Inferior parietal cortex (tissue), 1 donor: ENCODE results near the gene ENPP7.

Source experiments
- DNase-seq: peaks from one replicate; pipeline ENCODE4 v3.0.0-alpha.2; 2016; ENCODE audit errors: extremely low spot score

Gene ENPP7

DNA sequence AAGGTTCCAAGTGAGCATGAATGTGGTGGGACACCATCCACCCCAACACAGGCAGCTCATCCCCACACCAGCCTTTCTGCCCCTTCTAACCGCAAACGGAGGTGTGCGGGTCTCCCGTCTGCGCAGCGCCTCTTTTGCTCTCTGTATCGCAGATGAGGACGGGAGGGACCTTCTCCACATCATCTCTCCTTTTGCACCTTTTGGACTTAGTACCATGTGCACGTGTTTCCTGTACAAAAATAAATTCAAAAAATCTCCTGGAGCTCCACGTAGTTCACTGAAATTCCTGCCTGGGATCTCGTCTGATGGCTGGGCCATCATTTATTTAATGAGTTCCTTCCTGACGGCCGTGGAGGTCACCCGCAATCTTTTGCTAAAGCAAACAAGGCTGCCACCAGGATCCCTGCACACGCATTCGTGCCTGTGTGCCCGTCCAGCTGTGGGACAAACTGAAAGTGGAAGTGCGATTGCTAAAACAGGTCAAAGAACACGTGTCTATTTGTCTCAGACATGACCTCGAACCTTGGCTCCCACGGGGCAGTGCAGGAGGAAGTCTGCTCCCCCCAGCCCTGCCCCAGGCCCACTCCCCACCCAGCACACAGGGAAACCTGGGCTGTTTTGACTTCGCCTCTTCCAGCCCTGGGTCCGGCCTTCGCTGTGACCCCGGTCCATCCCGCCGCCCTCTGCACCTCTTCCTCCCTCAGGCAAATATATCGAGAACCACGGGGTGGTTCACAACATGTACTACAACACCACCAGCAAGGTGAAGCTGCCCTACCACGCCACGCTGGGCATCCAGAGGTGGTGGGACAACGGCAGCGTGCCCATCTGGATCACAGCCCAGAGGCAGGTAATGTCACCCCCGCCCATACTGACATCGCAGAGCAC, 2.3 kb downstream of the ENPP7 start:
- no peak for DNase-seq

DNA sequence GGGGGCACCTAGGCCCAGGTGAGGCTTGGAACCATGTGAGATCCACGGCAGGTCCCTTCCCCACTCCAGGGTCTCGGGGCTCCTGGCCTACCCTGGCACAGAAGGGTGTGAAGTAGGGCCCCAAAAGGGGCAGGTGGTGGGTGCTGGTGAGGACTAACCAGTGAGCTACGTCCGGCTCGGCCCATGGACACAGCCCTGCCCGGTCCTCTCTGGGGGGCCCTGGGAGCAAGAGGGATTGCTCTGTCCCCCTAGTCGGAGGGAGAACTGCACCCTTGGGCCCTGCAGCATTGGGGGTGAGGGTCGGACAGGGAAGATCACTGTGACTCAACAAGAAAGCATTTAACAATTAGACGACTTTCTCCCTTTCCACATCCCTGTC, 2.9 kb downstream of the ENPP7 start:
- DNase-seq: no peak

DNA sequence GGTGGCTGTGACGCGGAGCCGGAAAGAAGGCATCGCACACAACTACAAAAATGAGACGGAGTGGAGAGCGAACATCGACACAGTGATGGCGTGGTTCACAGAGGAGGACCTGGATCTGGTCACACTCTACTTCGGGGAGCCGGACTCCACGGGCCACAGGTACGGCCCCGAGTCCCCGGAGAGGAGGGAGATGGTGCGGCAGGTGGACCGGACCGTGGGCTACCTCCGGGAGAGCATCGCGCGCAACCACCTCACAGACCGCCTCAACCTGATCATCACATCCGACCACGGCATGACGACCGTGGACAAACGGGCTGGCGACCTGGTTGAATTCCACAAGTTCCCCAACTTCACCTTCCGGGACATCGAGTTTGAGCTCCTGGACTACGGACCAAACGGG, 4.4 kb downstream of the ENPP7 start:
- DNase-seq: no peak

DNA sequence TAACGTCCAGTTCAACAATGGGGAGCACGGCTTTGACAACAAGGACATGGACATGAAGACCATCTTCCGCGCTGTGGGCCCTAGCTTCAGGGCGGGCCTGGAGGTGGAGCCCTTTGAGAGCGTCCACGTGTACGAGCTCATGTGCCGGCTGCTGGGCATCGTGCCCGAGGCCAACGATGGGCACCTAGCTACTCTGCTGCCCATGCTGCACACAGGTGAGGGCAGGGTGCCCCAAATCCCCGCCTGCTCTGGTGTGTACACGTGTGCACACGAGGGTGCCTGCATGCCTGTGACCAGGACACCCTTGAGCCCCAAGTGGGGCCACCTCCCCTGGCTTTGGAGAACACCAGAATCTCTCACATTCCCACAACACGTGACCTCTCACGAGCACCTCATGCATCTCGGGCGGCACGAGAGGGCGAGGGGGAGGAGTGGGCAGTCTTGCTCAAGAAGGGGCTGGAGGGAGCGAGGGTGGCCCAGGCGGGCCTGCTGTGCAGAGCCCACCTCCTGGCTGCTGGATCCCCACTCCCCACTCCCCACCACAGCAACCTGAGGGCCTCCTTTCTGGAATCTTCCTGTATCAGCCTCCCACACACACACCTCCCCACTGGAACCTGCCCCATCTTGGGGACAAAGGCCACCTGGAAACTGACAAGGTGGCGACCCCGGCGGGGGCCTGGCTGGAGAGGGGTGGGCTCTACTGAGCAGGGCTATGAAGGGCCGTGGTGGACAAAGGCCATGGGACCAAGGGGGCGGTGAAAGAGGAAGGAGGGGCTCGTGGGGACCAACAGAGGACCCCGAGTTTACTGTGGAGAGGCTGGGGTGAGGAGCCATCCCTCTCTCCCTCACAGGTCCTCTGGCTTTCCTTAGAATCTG, 6.5 kb downstream of the ENPP7 start:
- no peak for DNase-seq

DNA sequence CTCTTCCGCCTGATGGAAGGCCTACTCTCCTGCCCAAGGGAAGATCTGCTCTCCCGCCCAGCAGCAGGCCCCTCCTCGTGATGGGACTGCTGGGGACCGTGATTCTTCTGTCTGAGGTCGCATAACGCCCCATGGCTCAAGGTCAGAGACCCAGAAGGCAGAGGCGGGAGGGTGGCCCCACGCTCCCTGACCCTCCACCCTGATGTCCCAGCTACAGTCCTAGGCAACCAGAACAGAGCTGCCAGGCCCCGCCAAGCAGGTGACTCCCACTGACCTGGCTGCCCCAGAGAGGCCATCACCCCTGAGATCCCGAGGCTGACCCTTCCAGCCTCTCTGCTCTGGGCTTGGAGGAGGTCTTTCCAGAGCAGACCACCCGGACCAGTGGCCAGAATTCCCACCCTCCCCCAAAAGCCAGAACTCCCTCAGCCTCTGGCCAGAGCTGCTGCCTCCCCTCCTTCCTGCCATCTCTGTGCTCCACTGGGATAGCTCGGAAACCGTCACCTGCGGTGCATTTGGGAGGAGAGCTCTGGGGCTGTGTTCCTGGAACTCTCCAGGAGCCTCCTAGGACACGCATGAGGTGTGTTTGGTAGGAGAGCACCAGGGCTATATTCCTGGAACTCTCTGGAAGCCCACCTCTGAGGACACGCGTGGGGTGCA, 7.3 kb downstream of the ENPP7 start:
- DNase-seq: no peak

DNA sequence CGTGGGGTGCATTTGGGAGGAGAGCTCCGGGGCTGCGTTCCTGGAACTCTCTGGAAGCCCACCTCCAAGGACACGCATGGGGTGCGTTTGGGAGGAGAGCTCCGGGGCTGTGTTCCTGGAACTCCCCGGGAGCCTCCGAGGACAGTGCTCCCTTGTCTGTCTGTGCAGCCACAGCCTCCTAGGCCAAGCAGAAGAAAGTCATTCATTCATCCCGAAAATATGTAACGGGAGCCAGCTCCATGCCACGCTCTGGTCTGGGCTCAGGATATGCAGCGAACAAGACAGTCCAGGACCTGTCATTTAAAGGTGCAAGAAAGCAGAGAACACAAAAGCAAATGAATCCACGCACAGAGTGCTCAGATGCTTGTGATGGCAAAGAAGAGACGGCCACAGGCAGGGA, 7.9 kb downstream of the ENPP7 start:
- DNase-seq: no peak

DNA sequence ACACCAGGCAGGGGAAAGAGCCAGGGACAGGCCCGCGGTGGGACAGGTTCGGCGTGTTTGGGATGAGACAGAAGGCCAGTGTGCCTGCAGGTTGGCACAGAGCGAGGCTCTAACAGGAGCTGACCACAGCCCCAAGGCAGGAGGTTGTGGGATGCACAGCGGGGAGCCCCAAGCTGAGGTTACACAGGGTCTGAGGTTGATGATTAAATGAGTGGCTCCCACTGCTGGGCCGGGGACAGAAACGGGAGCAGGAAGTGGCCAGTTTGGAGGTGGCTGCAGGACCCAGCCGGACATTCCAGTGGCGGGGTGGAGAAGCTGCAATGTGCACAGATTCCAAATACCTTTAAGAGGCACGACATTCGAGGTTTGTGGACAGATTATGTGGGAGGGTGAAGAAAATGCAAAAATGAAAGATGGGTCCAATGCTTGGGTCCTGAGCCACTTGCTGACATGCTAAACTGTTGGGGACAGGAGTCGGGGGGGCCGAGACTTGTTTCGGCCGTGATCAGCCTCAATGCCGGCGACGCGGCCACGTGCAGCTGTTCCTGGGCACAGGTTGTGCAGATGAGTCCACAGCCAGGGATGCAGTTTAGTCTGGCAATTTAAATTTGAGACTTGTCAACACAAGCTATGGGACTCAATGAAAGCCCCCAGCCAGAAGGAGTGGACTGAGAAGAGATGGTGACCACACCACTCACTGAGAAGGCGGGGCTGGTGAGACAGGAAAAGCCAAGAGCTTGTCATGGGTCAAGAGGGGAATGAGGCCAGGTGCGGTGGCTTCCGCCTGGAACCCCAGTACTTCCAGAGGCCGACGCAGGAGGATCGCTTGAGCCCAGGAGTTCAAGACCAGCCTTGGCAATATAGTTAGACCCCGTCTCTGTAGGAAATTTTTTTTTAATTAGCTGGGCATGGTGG, 8.7 kb downstream of the ENPP7 start:
- no peak for DNase-seq

DNA sequence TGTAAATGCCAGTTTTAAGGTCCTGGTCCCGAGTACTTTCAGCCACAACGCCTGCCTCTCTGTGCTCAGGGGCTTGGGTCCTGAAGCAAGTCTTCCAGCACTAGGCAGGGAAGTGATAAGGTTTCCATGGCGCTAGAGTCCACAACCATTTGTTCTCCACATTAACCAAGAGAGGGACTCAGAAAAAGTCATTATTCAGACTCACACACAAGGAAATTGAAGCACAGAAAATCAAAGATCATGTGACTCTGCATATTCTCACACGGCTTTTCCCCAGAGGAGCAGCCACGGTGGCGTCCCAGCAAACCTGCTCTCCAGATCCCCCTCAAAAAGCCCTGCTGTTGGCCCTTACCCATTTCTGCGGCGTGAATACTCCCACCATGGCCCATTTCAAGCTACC, 9.7 kb downstream of the ENPP7 start:
- no peak for DNase-seq

DNA sequence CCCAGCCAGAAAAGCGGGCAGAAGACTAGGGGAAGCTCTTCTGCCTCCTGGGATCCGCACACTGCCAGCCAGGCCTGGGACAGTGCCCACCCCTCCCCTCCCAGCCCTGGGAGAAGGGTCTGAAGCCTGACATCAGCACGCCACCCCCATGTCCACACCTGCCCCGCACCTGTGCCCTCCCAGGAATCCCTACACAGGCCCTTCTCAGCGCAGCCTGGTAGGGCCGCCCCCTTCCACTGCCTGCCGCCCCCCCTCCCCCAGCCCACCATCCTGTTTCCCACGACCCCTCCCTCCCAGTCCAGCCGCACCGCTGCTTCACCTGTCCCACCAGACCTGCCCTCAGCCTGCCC, 10.6 kb downstream of the ENPP7 start:
- no peak for DNase-seq

DNA sequence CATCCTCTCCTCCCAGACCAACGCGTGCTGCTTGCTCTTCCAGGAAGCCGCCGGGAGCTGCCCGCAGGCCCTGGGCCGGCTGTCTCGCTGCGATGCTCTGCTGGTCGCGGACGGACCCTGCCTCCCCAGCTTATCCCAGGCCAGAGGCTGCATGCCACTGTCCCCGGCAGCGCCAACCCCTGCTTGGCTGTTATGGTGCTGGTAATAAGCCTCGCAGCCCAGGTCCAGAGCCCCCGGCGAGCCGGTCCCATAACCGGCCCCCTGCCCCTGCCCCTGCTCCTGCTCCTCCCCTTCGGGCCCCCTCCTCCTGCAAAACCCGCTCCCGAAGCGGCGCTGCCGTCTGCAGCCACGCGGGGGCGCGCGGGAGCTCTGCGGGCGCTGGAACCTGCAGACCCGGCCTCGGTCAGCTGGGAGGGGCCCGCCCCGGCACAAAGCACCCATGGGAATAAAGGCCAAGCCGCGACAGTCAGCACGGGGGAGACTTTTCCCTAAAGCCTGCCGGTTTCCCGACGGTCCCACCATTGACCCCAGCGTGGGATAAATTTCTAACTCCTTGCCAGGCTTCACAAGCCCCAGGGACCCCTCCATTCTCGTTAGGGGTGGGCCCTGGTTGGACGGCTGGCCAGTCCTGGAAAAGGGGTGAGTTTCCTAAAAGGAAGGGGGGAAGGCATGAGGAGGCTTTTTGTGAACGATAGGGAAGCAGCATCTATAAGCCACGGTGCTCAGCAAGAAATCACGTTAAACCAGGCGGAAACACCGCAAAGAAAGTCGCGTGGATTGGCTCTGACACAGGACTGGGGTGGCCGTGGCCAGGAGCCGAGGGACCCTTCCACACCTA, 11.2 kb downstream of the ENPP7 start:
- DNase-seq: peak; percentile 72

DNA sequence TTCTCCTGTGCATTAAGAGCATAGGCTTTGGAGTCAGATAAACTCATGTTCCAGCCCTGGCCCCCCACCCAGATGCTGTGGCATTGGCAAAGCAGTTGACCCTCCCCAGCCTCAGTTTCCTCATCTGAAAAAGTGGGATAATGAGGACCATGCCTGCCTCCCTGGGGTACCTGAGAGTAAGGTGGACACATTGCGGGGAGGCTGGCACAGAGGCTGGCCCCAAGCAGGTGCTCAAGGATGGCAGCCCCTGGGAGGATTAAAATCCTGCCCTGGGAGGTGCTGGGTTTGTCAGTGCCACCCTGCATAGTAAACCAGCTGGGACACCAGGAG, 11.8 kb downstream of the ENPP7 start:
- DNase-seq: no peak

DNA sequence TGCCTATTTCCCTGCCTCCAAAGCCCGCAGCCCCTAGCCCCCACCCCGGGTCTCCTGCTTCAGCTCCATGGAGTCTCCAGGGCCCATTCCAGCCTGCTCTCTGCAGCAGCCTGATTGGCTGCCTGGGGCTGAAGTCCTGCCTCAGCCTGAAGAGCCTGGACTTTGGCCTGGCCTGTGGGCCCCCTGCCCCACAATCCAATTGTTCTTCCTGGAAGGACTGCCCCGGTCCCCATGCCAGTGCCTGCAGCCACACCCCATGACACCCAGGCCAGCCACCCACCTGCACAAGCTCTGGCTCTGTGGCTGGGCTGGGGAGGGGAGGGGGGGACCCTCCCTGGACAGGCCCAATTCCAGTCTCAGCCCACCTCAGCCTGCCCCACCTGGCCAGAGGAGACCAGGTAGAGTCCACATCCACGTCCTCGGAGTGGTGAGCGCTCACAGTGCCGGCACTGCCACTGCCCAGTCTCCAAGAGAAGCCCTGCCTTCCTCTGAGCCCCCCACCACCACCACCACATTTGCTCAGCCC, 12.3 kb downstream of the ENPP7 start:
- no peak for DNase-seq

DNA sequence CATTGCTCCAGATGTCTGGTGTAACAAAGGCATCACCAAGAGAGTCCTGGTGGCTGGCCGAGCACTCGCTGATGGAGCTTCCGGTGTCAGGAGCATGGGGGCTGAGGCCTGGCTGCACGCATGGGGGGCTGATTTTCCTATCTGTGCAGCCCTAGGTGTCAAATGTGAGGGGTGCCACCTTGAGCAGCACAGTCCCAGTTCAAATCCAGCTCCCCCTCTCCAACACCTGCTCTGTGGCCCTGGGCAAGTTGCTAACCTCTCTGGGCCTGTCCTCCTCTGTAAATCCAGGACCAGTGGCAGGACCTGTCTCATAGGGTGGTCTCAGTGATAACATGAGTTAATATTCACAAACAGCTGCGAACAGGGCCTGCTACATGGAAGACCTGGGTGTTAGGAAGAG, 12.9 kb downstream of the ENPP7 start:
- DNase-seq: no peak

DNA sequence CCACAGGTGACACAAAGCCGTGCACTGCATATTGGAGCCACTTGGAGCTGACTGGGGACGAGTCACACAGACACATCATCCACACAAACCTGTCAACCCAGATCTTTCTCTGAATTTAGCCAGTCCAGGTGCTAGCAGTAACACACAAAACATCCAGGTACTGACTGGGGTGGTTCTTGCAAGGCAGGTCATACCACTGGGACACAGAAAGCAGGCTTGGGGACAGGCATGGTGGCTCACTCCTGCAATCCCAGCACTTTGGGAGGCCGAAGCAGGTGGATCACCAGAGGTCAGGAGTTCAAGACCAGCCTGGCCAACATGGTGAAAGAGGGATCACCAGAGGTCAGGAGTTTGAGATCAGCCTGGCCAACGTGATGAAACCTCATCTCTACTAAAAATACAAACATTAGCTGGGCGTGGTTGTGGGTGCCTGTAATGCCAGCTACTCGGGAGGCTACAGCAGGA, 14.9 kb downstream of the ENPP7 start:
- DNase-seq: no peak

DNA sequence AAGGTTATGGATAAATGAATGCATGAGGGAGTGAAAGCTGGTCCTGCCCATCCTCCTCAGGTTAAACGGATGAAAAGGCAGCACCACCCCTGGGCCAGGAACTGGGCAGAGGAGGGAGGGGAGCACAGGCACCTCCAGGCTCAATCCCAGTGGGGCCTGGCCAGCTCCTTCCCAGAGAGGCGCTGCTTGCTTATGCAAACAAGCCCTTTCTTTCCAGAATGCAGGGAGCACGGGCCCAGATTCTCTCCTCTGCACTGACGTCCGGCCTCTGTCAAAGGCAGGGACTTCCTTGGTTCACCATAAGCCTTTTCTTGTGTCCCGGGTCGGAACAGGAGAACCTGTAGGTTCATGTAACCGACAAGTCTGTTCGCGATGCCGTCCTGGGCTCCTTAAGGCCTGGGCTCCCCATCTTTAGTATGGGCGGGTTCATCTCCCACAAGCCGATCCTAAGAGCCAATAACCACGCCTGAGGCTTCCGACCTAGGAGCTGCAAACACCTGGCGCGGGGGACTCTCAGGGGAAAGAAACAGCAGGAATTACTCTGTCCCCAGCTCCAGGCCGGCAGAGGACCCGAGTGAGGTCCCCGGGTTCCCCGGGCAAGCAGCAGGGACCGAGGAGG, 16.3 kb downstream of the ENPP7 start:
- no peak for DNase-seq

DNA sequence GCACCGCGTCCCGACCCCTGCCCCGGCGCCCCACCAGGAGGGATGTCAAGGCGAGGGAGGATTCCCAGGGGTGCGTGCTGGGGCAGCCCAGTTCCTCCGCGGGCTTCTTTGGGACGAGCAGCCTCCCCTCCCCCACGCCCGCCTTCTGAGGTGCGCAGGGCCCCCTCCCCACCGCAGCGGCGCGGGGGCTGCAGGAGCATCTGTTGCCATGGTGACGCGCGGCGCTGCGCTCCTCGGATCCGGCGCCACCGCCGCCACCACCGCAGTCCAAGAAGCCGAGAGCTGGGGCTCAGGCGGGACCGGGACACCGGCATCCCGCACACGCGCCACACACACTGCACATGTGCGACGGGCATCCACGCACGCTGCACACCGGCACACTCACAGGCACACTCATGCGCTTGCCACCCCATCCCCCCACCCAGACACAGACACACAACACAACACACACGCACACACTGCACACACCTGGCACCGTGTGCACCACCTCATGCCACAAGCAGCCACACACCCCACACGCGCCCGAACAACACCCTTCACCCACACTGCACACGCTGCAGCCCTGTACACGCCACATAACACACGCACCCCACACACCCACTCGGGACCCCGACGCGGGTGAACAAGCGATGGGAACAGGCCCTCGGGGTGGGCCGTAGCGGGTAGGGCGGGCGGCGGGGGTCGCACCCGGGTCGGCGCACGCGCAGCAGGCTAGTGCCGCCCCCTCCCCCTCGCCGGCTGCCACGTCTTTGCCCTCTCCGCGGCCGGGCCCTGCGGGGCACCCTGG, 17.0 kb downstream of the ENPP7 start:
- DNase-seq: no peak

DNA sequence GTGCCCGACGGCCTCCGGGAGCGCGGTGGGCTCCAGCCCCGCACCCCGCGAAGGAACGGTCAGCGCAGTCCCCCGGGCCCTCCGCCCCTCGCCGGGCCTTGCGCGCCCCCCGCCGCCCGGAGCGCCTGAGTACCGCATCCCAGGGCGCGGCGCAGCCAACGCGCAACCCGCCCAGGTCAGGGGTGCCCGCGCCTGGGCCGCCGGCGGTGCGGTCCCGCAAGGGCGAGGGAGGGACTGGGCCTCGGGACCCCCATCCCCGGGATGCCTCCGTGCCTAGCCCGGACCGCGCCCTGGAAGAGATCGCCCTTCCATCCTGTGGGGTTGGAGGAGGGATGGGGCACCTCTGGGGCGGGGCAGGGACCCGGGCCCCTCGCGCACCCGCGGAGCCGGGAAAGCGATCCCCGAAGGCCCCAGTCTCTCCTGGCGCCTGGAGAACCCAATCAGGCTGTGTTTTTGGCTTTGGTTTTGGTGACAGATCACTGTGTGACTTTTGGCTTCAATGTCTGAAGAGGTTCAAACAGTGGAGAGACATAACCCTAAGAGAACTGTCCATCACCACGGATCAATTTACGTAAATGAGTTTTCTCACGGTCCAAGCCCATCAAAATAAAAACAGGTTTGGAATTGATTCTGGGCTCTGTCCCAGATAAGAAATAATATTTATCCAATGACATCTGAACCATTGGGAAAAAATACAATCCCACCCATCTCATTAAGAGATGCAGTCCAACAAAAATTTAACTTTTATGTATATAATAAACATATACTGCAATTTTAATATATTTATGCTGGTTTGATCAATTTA, 17.8 kb downstream of the ENPP7 start:
- no peak for DNase-seq

DNA sequence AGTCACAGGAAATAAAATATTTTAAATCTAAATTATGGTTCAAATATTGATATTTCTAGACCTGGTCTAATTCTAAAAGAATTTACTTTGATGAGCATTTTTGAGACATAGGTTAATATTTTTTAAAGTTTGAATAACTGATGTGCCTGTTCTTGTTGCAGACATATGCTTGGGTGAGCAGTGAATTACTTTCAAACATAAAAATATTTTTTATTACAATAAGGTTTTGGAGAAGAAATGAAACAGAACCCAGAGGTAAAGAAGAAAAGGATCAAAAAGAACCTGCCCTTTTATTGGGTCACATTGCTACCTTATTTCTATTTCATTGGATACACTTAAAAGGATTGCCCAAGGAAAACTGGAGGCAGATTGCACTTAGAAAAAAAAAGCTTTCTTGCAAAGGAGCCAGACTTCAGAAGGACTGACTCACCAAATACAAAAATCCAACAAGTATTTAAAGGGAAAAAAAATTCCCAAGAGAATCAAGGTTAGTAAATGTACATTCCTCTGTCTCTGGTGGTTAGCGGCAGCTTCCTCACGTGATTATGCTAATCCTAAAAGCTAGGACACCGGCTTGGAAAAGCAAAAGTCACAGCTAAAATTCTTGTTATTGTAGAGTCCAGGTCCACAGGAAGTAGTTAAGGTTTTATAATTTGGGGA, 18.5 kb downstream of the ENPP7 start:
- peak; percentile 22 for DNase-seq
